Osteocyte (in vitro differentiated cells): Measurements from ENCODE around the gene SDK2. TPM values are rescaled to one million over a fixed set of nuclear protein-coding genes. Genes with fewer than 3 reads are reported as not detected.

Experiments
- DNase-seq: peaks from one replicate; pipeline ENCODE4 v3.0.0; 2021; ENCODE audit warnings: mixed read lengths; ENCODE audit not compliant: unreplicated experiment; ENCODE audit errors: extremely low spot score
- H3K27ac Mint-ChIP-seq: one replicate; pipeline ENCODE4 v1.8.0; 2021; ENCODE audit warnings: mild to moderate bottlenecking, mixed read lengths; ENCODE audit not compliant: unreplicated experiment
- H3K27me3 Mint-ChIP-seq: one replicate; pipeline ENCODE4 v1.8.0; 2021; ENCODE audit warnings: mixed read lengths; ENCODE audit not compliant: unreplicated experiment
- H3K36me3 Mint-ChIP-seq: one replicate; pipeline ENCODE4 v1.8.0; 2021; ENCODE audit warnings: mixed read lengths; ENCODE audit not compliant: unreplicated experiment
- H3K4me1 Mint-ChIP-seq: one replicate; pipeline ENCODE4 v1.8.0; 2021; ENCODE audit warnings: mixed read lengths; ENCODE audit not compliant: unreplicated experiment
- H3K4me3 Mint-ChIP-seq: one replicate; pipeline ENCODE4 v1.8.0; 2021; ENCODE audit warnings: mild to moderate bottlenecking, moderate library complexity, mixed read lengths; ENCODE audit not compliant: unreplicated experiment
- H3K9me3 Mint-ChIP-seq: one replicate; pipeline ENCODE4 v1.8.0; 2021; ENCODE audit warnings: mixed read lengths; ENCODE audit not compliant: unreplicated experiment
- CTCF ChIP-seq: fragments of 200-600 bp; sonication (generic); IDR thresholded peaks from 2 replicates; pipeline ENCODE4 v1.5.0; 2021; ENCODE audit warnings: antibody characterized with exemption, mild to moderate bottlenecking, moderate library complexity
- total RNA-seq: library from RNA; stranded (reverse); gene quantifications from 2 replicates; pipeline ENCODE4 v1.2.1, GENCODE V29; 2021

The SDK2 gene
- total RNA-seq, 1 donor from 2014 or later = 16.5 TPM

- no peak for TF ChIP-seq CTCF
- H3K4me1 Mint-ChIP-seq = peaks cover 18% of the 10 kb centered on the region
- H3K27ac Mint-ChIP-seq = no peak overlapping the region
- H3K27me3 Mint-ChIP-seq = no peaks in the 10 kb centered on the region
- DNase-seq = no peak
- no peak overlapping the region for H3K4me3 Mint-ChIP-seq
- H3K36me3 Mint-ChIP-seq = no peaks in the 10 kb centered on the region
- H3K9me3 Mint-ChIP-seq = no peaks in the 10 kb centered on the region
These were observed 210.7 kb downstream of the SDK2 start for GRCh38 chr17:73433501-73433900.

- no peak overlapping the region for H3K27ac Mint-ChIP-seq
- H3K4me1 Mint-ChIP-seq = peaks cover 18% of the 10 kb centered on the region
- H3K27me3 Mint-ChIP-seq = no peaks in the 10 kb centered on the region
- TF ChIP-seq CTCF = no peak
- H3K36me3 Mint-ChIP-seq = no peaks in the 10 kb centered on the region
- no peaks in the 10 kb centered on the region for H3K9me3 Mint-ChIP-seq
- no peak for DNase-seq
- no peak overlapping the region for H3K4me3 Mint-ChIP-seq
These were observed 211.5 kb downstream of the SDK2 start for GRCh38 chr17:73432624-73433190.

GRCh38 chr17:73431401-73432205 lies 212.6 kb downstream of the SDK2 start:
- no peak for TF ChIP-seq CTCF
- H3K36me3 Mint-ChIP-seq = no peaks in the 10 kb centered on the region
- no peak overlapping the region for H3K27ac Mint-ChIP-seq
- H3K27me3 Mint-ChIP-seq = no peaks in the 10 kb centered on the region
- no peak overlapping the region for H3K4me3 Mint-ChIP-seq
- no peaks in the 10 kb centered on the region for H3K9me3 Mint-ChIP-seq
- DNase-seq = no peak
- H3K4me1 Mint-ChIP-seq = peaks cover 7% of the 10 kb centered on the region

- Mint-ChIP-seq H3K4me1 (peaks cover 4% of the 10 kb centered on the region), H3K4me3 (no peak overlapping the region), H3K27me3 (no peaks in the 10 kb centered on the region), H3K27ac (no peak overlapping the region), H3K36me3 (no peaks in the 10 kb centered on the region), H3K9me3 (no peaks in the 10 kb centered on the region)
- TF ChIP-seq CTCF = no peak
- no peak for DNase-seq
These were observed 213.4 kb downstream of the SDK2 start for GRCh38 chr17:73430848-73431247.

- no peaks in the 10 kb centered on the region for H3K9me3 Mint-ChIP-seq
- no peak overlapping the region for H3K27ac Mint-ChIP-seq
- H3K27me3 Mint-ChIP-seq = no peaks in the 10 kb centered on the region
- no peak for TF ChIP-seq CTCF
- no peak for DNase-seq
- no peak overlapping the region for H3K4me3 Mint-ChIP-seq
- peaks cover 4% of the 10 kb centered on the region for H3K4me1 Mint-ChIP-seq
- H3K36me3 Mint-ChIP-seq = no peaks in the 10 kb centered on the region
These were observed 214.0 kb downstream of the SDK2 start for GRCh38 chr17:73430165-73430680.
